ENCODE data around the gene PTPRT.
"Not testable (repeated sequence)": the region's sequence is repeated elsewhere in the genome, so short reads cannot be mapped to it uniquely, and the experiment has no call there.

Gene PTPRT

GRCh38 chr20:43165611-43166010 is 24.1 kb downstream of the PTPRT start:
- no peak overlapping the region for H3K27ac ChIP-seq (ENCODE audit: low read depth, low read length)
- H4K20me1 ChIP-seq (ENCODE audit: low read depth, low read length), result no peaks in the 10 kb centered on the region
- TF ChIP-seq CTCF (IDR thresholded peaks at IDR 0.05; ENCODE audit: insufficient read depth, low read length, poor library complexity, severe bottlenecking) (no peak), EZH2phosphoT487 (conservative IDR thresholded peaks at IDR 0.05; ENCODE audit: low read length) (no peak)
- no peaks in the 10 kb centered on the region for H3K36me3 ChIP-seq (ENCODE audit: low read length)
- H3K9me3 ChIP-seq (ENCODE audit: insufficient read depth, low read length), result no peaks in the 10 kb centered on the region
- no peak overlapping the region for H3K9ac ChIP-seq (ENCODE audit: low read length)
- no peaks in the 10 kb centered on the region for H3F3A ChIP-seq (ENCODE audit: insufficient read depth)
- H3K4me3 ChIP-seq (ENCODE audit: insufficient read depth, low read length, poor library complexity, severe bottlenecking), result no peak overlapping the region
- H2AFZ ChIP-seq (ENCODE audit: low read depth, low read length, severe bottlenecking), result no peak overlapping the region
- no peaks in the 10 kb centered on the region for H3K79me2 ChIP-seq (ENCODE audit: insufficient read depth, low read length)
- H3K9me2 ChIP-seq (replicated peaks; ENCODE audit: insufficient read depth, low read length), result no peaks in the 10 kb centered on the region
- no peaks in the 10 kb centered on the region for H3K27me3 ChIP-seq (ENCODE audit: low read length)
- no peak overlapping the region for H3K4me2 ChIP-seq (ENCODE audit: low read depth, low read length, poor library complexity, severe bottlenecking)

- not testable (repeated sequence) for H3K4me3 ChIP-seq (ENCODE audit: insufficient read depth, low read length, poor library complexity, severe bottlenecking); H3K27ac ChIP-seq (ENCODE audit: low read depth, low read length); H3K9ac ChIP-seq (ENCODE audit: low read length); H3K79me2 ChIP-seq (ENCODE audit: insufficient read depth, low read length); H3K9me2 ChIP-seq (replicated peaks; ENCODE audit: insufficient read depth, low read length); H3K36me3 ChIP-seq (ENCODE audit: low read length); H3K27me3 ChIP-seq (ENCODE audit: low read length); H4K20me1 ChIP-seq (ENCODE audit: low read depth, low read length); H3K9me3 ChIP-seq (ENCODE audit: insufficient read depth, low read length); H3F3A ChIP-seq (ENCODE audit: insufficient read depth); H3K4me2 ChIP-seq (ENCODE audit: low read depth, low read length, poor library complexity, severe bottlenecking); H2AFZ ChIP-seq (ENCODE audit: low read depth, low read length, severe bottlenecking)
Measured at GRCh38 chr20:43164736-43165135, 25.0 kb downstream of the PTPRT start.

DNA sequence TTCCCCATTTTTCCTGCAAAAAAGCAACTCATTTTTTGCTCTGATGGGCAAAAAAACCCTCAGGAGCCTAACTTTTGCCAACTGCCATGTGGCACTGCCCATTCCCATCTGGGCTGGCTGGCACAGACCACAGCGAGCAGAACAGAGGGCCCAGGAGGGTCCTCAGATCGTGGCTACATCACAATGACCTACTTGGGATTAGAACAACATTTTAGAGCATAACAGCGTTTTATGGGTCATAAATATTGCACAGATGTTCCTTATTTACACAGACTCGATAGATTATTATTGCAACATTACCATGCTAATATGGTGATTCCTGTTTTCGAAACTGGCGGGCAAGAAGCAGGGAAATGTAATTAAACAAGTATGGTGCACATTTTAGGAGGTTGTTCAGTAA is 28.0 kb downstream of the PTPRT start:
- Histone ChIP-seq H4K20me1 (ENCODE audit: low read depth, low read length) (no peaks in the 10 kb centered on the region), H3K27ac (ENCODE audit: low read depth, low read length) (no peak overlapping the region), H3K4me2 (ENCODE audit: low read depth, low read length, poor library complexity, severe bottlenecking) (no peak overlapping the region), H2AFZ (ENCODE audit: low read depth, low read length, severe bottlenecking) (no peak overlapping the region), H3K9me2 (replicated peaks; ENCODE audit: insufficient read depth, low read length) (no peaks in the 10 kb centered on the region), H3K9me3 (ENCODE audit: insufficient read depth, low read length) (no peaks in the 10 kb centered on the region), H3K4me3 (ENCODE audit: insufficient read depth, low read length, poor library complexity, severe bottlenecking) (no peak overlapping the region), H3K27me3 (ENCODE audit: low read length) (no peaks in the 10 kb centered on the region), H3F3A (ENCODE audit: insufficient read depth) (no peaks in the 10 kb centered on the region), H3K79me2 (ENCODE audit: insufficient read depth, low read length) (no peaks in the 10 kb centered on the region), H3K9ac (ENCODE audit: low read length) (no peak overlapping the region), H3K36me3 (ENCODE audit: low read length) (no peaks in the 10 kb centered on the region)
- no peak for TF ChIP-seq EZH2phosphoT487 (conservative IDR thresholded peaks at IDR 0.05; ENCODE audit: low read length)
- TF ChIP-seq CTCF (IDR thresholded peaks at IDR 0.05; ENCODE audit: insufficient read depth, low read length, poor library complexity, severe bottlenecking), result no peak

DNA sequence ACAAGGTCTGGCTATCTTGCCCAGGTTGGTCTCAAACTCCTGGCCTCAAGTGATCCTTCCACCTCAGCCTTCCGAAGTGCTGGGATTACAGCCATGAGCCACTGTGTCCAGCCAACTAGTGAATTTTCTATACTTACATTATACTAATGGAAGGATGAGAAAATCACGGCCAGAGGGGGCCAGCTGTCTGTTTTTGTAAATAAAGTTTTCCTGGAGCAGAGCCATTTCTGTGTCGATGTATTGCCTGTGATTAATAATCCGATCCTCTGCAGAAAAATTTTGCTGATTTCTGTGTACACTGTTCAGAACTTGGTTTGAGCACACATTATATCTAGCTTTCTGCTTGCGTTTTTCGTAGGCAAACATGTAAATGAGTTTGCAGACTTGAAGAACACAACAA is 28.8 kb downstream of the PTPRT start:
- no peak overlapping the region for H3K4me2 ChIP-seq (ENCODE audit: low read depth, low read length, poor library complexity, severe bottlenecking)
- no peaks in the 10 kb centered on the region for H4K20me1 ChIP-seq (ENCODE audit: low read depth, low read length)
- TF ChIP-seq EZH2phosphoT487 (conservative IDR thresholded peaks at IDR 0.05; ENCODE audit: low read length), result no peak
- H3K36me3 ChIP-seq (ENCODE audit: low read length), result no peaks in the 10 kb centered on the region
- no peaks in the 10 kb centered on the region for H3K27me3 ChIP-seq (ENCODE audit: low read length)
- H2AFZ ChIP-seq (ENCODE audit: low read depth, low read length, severe bottlenecking), result no peak overlapping the region
- H3K9ac ChIP-seq (ENCODE audit: low read length), result no peak overlapping the region
- no peaks in the 10 kb centered on the region for H3K9me2 ChIP-seq (replicated peaks; ENCODE audit: insufficient read depth, low read length)
- H3F3A ChIP-seq (ENCODE audit: insufficient read depth), result no peaks in the 10 kb centered on the region
- H3K27ac ChIP-seq (ENCODE audit: low read depth, low read length), result no peak overlapping the region
- H3K9me3 ChIP-seq (ENCODE audit: insufficient read depth, low read length), result no peaks in the 10 kb centered on the region
- H3K79me2 ChIP-seq (ENCODE audit: insufficient read depth, low read length), result no peaks in the 10 kb centered on the region
- no peak overlapping the region for H3K4me3 ChIP-seq (ENCODE audit: insufficient read depth, low read length, poor library complexity, severe bottlenecking)

Data from SU-DHL-6 (cell line).